Activated CD4-positive, alpha-beta memory T cell treated with anti-CD3 and anti-CD28 coated beads for 36 hours (primary cell): ENCODE measurements around the gene ANTXR2. TPM values are rescaled to one million over a fixed set of nuclear protein-coding genes. Genes with fewer than 3 reads are reported as not detected.
A peak's percentile ranks its signal among the peaks of the same experiment; 100 is the strongest.
"Not testable (repeated sequence)": the region's sequence is repeated elsewhere in the genome, so short reads cannot be mapped to it uniquely, and the experiment has no call there.

Source experiments
- CTCF ChIA-PET: fragments of 350-600 bp; sonication (Branson Sonifier 250); formaldehyde crosslinking; loops from one replicate; lab custom pipeline; 2021; ENCODE audit warnings: antibody characterized with exemption, inconsistent platforms; lab: Charles Lee
- POLR2A ChIA-PET: fragments of 350-600 bp; sonication (Branson Sonifier 250); formaldehyde crosslinking; loops from one replicate; lab custom pipeline; 2021; ENCODE audit warnings: antibody characterized with exemption; lab: Charles Lee
- DNase-seq: peaks from one replicate; pipeline ENCODE4 v3.0.0-alpha.2; 2020
- H3K27ac Mint-ChIP-seq: one replicate; pipeline ENCODE4 v1.8.0; 2021; ENCODE audit warnings: mixed read lengths
- H3K27me3 Mint-ChIP-seq: one replicate; pipeline ENCODE4 v1.8.0; 2021; ENCODE audit warnings: mixed read lengths
- H3K36me3 Mint-ChIP-seq: one replicate; pipeline ENCODE4 v1.8.0; 2021; ENCODE audit warnings: mixed read lengths
- H3K4me1 Mint-ChIP-seq: one replicate; pipeline ENCODE4 v1.8.0; 2021; ENCODE audit warnings: low read depth, mixed read lengths
- H3K4me3 Mint-ChIP-seq: one replicate; pipeline ENCODE4 v1.8.0; 2021; ENCODE audit warnings: mild to moderate bottlenecking, mixed read lengths
- H3K9me3 Mint-ChIP-seq: one replicate; pipeline ENCODE4 v1.8.0; 2021; ENCODE audit warnings: mixed read lengths
- intact Hi-C: fragments of 100-400 bp; cut with micrococcal nuclease; formaldehyde crosslinking; loops from one replicate; pipeline ENCODE4 v1.15.1; 2023
- total RNA-seq, 2 experiments: library from RNA; stranded (reverse); gene quantifications; one replicate each; pipeline ENCODE4 v1.2.3, GENCODE V29; 2021

ANTXR2 gene
- 10 to 100 TPM; 12.6 to 14.4 TPM for total RNA-seq

DNA sequence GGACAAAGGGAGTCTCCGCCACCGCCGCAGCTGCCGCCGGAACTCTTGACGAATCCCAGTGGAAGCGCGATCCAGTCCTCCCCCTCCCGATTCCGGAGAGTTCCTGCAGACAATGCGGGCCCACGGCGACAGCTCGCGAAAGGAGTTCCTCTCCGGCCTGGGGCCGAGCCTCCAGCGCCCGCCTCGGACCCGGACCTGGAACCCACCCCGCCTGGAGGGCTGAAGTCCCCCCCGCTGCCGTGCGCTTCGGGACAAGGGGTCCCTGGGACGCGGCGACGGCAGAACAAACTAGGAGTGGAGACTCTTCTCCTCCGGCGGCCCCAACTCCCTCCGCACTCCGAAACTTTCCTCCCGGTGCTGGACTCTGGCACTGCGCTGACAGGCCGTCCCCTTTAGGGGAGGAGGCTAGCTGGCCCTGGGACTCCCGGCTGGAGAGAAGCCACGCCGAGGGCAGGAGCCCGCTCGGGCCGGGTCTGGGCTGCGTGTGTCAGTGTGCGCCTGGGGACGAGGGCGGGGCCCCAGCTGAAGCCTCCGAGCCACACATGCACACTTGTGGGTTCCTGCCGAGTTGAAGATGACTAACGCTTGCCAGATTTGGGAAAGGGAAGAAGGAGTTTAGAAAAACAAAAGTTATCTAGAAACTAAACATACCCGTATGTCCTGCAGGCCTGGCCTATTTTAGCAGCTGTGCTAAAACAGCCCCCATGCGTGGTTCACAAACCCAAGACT, at the start of gene ANTXR2:
Gene ANTXR2, minus strand, starts transcription at position 486 of the 729 bp plus-strand sequence. CDS start 669 bp downstream, outside the sequence.
- Mint-ChIP-seq H3K4me3 (peak within 1 kb of the TSS; percentile 88), H3K36me3 (peaks cover 9% of the 10 kb centered on the region), H3K27ac (peak within 1 kb of the TSS; percentile 81), H3K9me3 (no peaks in the 10 kb centered on the region), H3K27me3 (no peaks in the 10 kb centered on the region), H3K4me1 (peaks cover 72% of the 10 kb centered on the region)
- intact Hi-C loops, result loop anchor here (1.0 to 10.0 kb wide), 7 partner anchors 100 to 1422 kb away; partner anchors contain the start of gene PAQR3
- peak; percentile 79 for DNase-seq
- CTCF ChIA-PET, result interaction anchor here (0.6 to 4.9 kb wide), 12 partner anchors 16 to 155 kb away, joined by 3 to 25 read pairs (median 3); no protein-coding TSS in a partner anchor
- POLR2A ChIA-PET, result interaction anchor here (0.5 to 2.0 kb wide), 12 partner anchors 10 to 1149 kb away, joined by 3 to 9 read pairs (median 5); no protein-coding TSS in a partner anchor

DNA sequence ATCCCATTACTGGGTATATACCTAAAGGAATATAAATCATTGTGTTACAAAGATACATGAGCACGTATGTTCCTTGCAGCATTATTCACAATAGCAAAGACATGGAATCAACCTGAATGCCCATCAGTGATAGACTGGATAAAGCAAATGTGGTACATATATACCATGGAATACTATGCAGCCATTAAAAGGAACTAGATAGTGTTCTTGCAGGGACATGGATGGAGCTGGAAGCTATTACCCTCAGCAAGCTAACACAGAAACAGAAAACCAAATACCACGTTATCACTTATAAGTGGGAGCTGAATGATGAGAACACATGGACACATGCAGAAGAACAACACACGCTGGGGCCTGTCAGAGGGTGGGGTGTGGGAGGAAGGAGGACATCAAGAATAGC, 48.8 kb upstream of the ANTXR2 start:
- peaks cover 25% of the 10 kb centered on the region for H3K4me1 Mint-ChIP-seq
- H3K4me3 Mint-ChIP-seq, DNase-seq, intact Hi-C loops, H3K9me3 Mint-ChIP-seq, H3K27me3 Mint-ChIP-seq, H3K27ac Mint-ChIP-seq, POLR2A ChIA-PET, H3K36me3 Mint-ChIP-seq: not testable (repeated sequence)
- CTCF ChIA-PET, result interaction anchor here (0.9 to 1.9 kb wide), 2 partner anchors 12 to 16 kb away, joined by 3 to 4 read pairs; no protein-coding TSS in a partner anchor

DNA sequence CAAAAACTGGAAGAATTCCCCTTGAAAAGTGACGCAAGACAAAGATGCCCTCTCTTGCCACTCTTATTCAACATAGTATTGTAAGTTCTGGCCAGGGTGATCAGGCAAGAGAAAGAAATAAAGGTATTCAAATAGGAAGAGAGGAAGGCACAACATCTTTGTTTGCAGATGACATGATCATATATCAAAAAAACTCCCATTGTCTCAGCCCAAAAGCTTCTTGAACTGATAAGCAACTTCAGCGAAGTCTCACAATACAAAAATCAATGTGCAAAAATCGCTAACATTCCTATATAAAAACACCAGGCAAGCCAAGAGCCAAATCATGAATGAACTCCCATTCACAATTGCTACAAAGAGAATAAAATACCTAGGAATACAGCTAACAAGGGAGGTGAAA, 46.6 kb upstream of the ANTXR2 start:
- H3K27ac Mint-ChIP-seq, POLR2A ChIA-PET, DNase-seq, H3K9me3 Mint-ChIP-seq, H3K36me3 Mint-ChIP-seq, H3K4me3 Mint-ChIP-seq, H3K4me1 Mint-ChIP-seq, H3K27me3 Mint-ChIP-seq, intact Hi-C loops: not testable (repeated sequence)
- CTCF ChIA-PET, result interaction anchor here (1.0 kb wide), 1 partner anchor 202 kb away, joined by 3 read pairs; no protein-coding TSS in a partner anchor

DNA sequence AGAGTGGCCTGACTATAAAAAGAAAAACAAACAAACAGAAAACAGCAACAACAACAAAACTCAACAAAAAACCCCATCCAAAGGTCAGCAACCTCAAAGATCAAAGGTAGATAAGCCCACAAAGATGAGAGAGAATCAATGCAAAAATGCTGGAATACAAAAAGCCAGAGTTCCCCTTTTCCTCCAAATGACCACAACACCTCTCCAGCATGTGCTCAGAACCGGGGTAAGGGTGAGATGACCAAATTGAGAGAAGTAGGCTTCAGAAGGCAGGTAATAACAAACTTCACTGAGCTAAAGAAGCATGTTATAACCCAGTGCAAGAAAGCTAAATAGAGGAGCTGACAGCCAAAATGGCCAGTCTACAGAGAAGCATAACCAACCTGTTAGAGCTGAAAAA, 43.5 kb upstream of the ANTXR2 start:
- Mint-ChIP-seq H3K27me3 (no peaks in the 10 kb centered on the region), H3K4me1 (no peaks in the 10 kb centered on the region), H3K4me3 (no peak overlapping the region), H3K9me3 (peaks cover 10% of the 10 kb centered on the region), H3K27ac (no peak overlapping the region), H3K36me3 (peaks cover 7% of the 10 kb centered on the region)
- ChIA-PET POLR2A (no interaction called here), CTCF (interaction anchor here (1.0 kb wide), 1 partner anchor 9 kb away, joined by 3 read pairs; no protein-coding TSS in a partner anchor)
- DNase-seq, result no peak
- intact Hi-C loops, result no loop called here

DNA sequence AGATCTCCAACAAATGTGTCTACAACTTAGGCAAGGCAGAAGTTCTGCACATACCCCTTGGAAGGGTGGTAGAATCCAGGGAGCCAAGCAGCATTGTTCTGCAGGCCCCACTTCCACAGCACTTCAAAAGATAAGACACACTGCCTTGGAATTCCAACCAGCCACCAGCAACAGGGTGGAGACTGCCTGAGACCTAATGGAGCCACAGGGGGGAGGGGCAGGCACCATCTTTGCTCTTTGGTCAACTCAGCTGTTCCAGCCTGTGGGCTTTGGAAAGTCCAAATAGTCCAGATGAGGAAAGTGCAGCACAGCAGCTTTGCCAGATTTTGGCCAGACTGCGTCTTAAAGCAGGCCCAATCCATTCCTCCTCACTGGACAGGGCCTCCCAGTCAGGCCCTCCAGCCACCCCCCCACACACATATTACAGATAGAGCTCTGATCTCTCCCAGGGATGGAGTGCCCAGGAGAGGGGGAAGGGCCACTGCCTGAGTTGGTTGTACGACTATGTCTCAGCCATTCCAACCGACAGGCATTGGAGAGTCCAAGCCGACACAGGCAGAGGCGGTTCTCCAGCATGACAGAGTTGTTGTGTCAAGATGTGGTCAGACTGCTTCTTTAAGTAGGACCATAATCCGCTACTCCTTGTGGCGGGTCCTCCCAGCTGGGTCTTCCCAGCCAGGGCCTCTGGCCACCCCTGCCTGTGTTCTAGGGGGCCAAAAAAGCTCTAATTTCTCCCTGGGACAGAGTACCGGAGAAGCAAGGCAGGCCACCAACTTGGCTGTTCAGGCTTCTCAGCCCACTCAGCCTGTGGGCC, 42.5 kb upstream of the ANTXR2 start:
- H3K4me3 Mint-ChIP-seq, result no peak overlapping the region
- CTCF ChIA-PET, result interaction anchor here (1.0 kb wide), 1 partner anchor 9 kb away, joined by 3 read pairs; no protein-coding TSS in a partner anchor
- peaks cover 7% of the 10 kb centered on the region for H3K36me3 Mint-ChIP-seq
- no peak for DNase-seq
- no peak overlapping the region for H3K27ac Mint-ChIP-seq
- intact Hi-C loops, result no loop called here
- H3K4me1 Mint-ChIP-seq, result no peaks in the 10 kb centered on the region
- peaks cover 10% of the 10 kb centered on the region for H3K9me3 Mint-ChIP-seq
- no peaks in the 10 kb centered on the region for H3K27me3 Mint-ChIP-seq
- POLR2A ChIA-PET, result no interaction called here

DNA sequence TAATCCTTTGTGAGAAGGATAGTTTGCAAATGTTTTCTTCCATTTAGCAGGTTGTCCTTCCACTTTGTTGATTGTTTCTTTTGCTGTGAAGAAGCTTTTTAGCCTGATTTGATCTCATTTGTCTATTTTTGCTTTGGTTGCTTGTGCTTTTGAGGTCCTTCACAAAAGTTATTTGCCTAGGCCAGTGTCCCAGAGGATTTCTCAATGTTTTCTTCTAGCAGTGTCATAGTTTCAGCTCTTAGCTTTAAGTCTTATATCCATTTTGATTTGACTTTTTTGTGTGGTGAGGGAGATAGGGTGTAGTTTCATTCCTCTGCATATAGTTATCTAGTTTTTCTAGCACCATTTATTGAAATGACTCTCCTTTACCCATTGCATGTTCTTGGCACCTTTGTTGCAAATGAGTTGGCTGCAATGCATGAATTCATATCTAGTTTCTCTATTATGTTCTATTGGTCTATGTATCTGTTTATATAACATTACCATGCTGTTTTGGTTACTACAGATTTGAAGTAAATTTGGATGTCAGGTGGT, 41.8 kb upstream of the ANTXR2 start:
- no peak for DNase-seq
- intact Hi-C loops, result no loop called here
- ChIA-PET CTCF (no interaction called here), POLR2A (no interaction called here)
- no peak overlapping the region for H3K4me3 Mint-ChIP-seq
- H3K4me1 Mint-ChIP-seq, result no peaks in the 10 kb centered on the region
- no peak overlapping the region for H3K27ac Mint-ChIP-seq
- peaks cover 7% of the 10 kb centered on the region for H3K36me3 Mint-ChIP-seq
- H3K27me3 Mint-ChIP-seq, result no peaks in the 10 kb centered on the region
- H3K9me3 Mint-ChIP-seq, result peaks cover 10% of the 10 kb centered on the region

DNA sequence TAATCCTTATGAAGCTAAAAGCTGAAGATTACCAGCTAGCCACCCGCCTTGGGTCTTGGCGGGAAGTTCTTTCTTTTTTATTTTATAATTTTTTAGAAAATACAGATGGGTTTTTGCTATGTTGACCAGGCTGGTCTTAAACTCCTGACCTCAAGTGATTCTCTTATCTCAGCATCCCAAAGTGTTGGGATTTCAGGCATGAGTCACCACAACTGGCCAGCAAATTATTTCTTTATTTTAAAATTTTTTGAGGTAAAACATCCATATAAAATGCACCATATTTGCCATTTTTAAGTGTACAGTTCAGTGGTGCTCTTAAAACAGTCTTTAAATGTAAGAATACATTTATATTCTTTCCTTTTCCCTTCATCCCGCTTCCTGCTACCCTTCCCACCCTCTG, 40.6 kb upstream of the ANTXR2 start:
- Mint-ChIP-seq H3K27ac (no peak overlapping the region), H3K36me3 (peaks cover 7% of the 10 kb centered on the region), H3K9me3 (peaks cover 10% of the 10 kb centered on the region), H3K4me3 (no peak overlapping the region), H3K4me1 (no peaks in the 10 kb centered on the region), H3K27me3 (no peaks in the 10 kb centered on the region)
- POLR2A ChIA-PET, result no interaction called here
- intact Hi-C loops, result no loop called here
- DNase-seq, result no peak
- CTCF ChIA-PET, result no interaction called here

DNA sequence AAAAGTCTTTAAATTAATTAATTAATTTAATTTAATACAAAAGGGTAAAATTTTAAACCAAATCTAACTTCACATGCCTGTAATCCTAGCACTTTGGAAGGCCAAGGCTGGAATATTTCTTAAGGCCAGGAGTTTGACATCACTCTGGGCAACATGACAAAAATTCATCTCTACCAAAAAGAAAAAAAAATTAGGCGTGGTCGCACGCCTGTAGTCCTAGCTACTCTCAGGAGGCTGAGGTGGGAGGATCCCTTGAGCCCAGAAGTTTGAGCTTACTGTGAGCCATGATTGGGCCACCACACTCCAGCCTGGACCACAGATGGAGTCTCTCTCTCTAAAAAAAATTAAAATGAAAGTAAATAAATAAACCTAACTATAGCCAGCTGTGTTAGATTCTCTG, 39.2 kb upstream of the ANTXR2 start:
- H3K9me3 Mint-ChIP-seq, result peaks cover 3% of the 10 kb centered on the region

DNA sequence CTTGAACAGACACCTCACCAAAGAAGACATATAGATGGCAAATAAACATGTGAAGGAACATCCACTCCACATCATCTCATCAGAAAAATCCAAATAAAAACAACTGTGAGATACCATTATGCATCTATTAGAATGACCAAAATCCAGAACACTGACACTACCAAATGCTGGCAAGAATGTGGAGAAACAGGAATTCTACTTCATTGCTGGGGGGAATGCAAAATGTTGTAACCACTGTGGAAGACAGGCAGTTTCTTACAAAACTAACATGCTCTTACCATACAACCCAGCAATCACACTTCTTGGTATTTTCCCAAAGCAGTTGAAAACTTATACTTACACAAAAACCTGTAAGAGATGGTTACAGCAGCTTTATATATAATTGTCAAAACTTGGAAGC, 38.2 kb upstream of the ANTXR2 start:
- ChIA-PET POLR2A (no interaction called here), CTCF (no interaction called here)
- Mint-ChIP-seq H3K36me3 (peaks cover 3% of the 10 kb centered on the region), H3K4me1 (no peaks in the 10 kb centered on the region), H3K9me3 (peaks cover 11% of the 10 kb centered on the region), H3K27me3 (no peaks in the 10 kb centered on the region), H3K27ac (no peak overlapping the region), H3K4me3 (no peak overlapping the region)
- intact Hi-C loops, result no loop called here
- no peak for DNase-seq

More for the DNA sequence above, 39.2 kb upstream of the ANTXR2 start:
- DNase-seq, result no peak
- H3K27ac Mint-ChIP-seq, result no peak overlapping the region
- ChIA-PET POLR2A (no interaction called here), CTCF (interaction anchor here (1.4 kb wide), 1 partner anchor 14 kb away, joined by 3 read pairs; no protein-coding TSS in a partner anchor)
- no peak overlapping the region for H3K4me3 Mint-ChIP-seq
- no peaks in the 10 kb centered on the region for H3K27me3 Mint-ChIP-seq
- no peaks in the 10 kb centered on the region for H3K4me1 Mint-ChIP-seq
- intact Hi-C loops, result no loop called here
- no peaks in the 10 kb centered on the region for H3K36me3 Mint-ChIP-seq

DNA sequence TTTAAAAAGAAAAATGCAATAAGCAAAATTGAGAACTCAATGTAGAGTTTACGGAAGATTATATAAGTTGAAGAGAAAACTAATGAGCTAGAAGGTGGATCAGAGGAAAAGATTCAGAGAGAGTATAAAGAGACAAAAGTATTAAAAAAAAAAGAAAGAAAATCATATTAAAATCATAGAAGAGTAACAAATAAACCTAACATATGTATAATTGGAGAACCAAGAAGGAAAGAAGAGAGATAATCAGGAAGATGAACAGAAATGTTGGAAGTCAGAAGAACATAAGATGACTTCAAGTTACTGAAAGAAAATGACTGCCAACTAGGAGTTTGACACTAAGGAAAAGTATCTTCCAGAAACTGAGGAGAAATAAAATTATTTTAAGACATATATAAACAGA, 34.3 kb upstream of the ANTXR2 start:
- H3K27ac Mint-ChIP-seq, result no peak overlapping the region
- no peaks in the 10 kb centered on the region for H3K27me3 Mint-ChIP-seq
- no peaks in the 10 kb centered on the region for H3K4me1 Mint-ChIP-seq
- peaks cover 4% of the 10 kb centered on the region for H3K36me3 Mint-ChIP-seq
- peaks cover 12% of the 10 kb centered on the region for H3K9me3 Mint-ChIP-seq
- ChIA-PET CTCF (interaction anchor here (1.0 kb wide), 1 partner anchor 14 kb away, joined by 3 read pairs; no protein-coding TSS in a partner anchor), POLR2A (no interaction called here)
- intact Hi-C loops, result no loop called here
- DNase-seq, result no peak
- no peak overlapping the region for H3K4me3 Mint-ChIP-seq

DNA sequence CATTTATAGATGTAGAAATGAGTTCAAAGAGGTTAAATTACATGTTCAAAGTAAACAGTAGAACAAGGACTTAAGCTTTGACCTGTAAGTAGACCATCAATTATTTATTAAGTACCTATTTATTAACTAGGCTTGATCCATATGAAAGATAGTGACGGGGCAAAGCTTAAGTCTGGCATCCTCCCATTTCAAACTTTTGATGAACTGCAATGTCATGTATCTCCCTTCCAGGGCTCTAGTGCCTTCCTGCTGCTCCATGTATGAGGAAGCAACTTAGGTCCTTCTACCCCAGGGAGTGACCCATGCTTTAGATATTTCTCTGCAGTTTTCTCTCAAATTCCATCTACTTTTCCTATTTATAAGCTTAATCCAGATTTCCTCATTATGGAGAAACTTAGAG, 31.9 kb upstream of the ANTXR2 start:
- no peak for DNase-seq
- Mint-ChIP-seq H3K4me1 (peaks cover 9% of the 10 kb centered on the region), H3K27ac (no peak overlapping the region), H3K4me3 (no peak overlapping the region), H3K9me3 (peaks cover 12% of the 10 kb centered on the region), H3K27me3 (no peaks in the 10 kb centered on the region), H3K36me3 (peaks cover 4% of the 10 kb centered on the region)
- intact Hi-C loops, result no loop called here
- ChIA-PET POLR2A (no interaction called here), CTCF (no interaction called here)

DNA sequence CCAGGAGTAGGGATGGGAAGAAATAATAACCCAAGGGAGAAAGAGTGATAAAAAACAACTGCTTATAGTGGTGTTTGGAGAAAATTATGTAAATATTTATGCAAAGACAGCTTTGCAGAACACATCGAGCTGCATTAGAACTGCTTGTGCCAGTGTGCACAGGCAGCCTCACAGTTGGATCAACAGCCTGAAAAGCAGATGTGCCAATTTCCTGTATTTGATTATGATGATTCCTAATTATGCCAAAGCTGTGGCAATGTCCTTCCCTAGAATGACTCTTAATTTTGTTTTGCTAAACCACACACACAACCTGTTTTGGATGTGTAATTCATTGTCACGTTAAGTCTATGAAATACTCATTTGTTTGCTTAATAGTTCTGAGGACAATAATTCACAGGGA, 30.6 kb upstream of the ANTXR2 start:
- ChIA-PET CTCF (no interaction called here), POLR2A (no interaction called here)
- H3K4me3 Mint-ChIP-seq, result no peak overlapping the region
- H3K36me3 Mint-ChIP-seq, result peaks cover 4% of the 10 kb centered on the region
- H3K4me1 Mint-ChIP-seq, result peaks cover 9% of the 10 kb centered on the region
- no peak overlapping the region for H3K27ac Mint-ChIP-seq
- no peak for DNase-seq
- H3K27me3 Mint-ChIP-seq, result peaks cover 3% of the 10 kb centered on the region
- peaks cover 12% of the 10 kb centered on the region for H3K9me3 Mint-ChIP-seq
- intact Hi-C loops, result no loop called here
